SK-N-SH (cell line): ENCODE measurements around the gene AGAP2. TPM values are rescaled to one million over a fixed set of nuclear protein-coding genes. Genes with fewer than 3 reads are reported as not detected.

Experiments used
- CTCF ChIA-PET: fragments of 300-600, 350-600 bp; formaldehyde crosslinking; extraction: SDS; loops from one replicate; lab custom pipeline; 2021; lab: Yijun Ruan, JAX
- POLR2A ChIA-PET: fragments of 350-600 bp; sonication (Branson Sonifier 250); formaldehyde crosslinking; extraction: SDS; loops from one replicate; lab custom pipeline; 2020; ENCODE audit warnings: antibody characterized with exemption, inconsistent platforms; lab: Yijun Ruan, JAX
- DNase-seq: peaks from one replicate; pipeline ENCODE4 v3.0.0; 2012
- H2AFZ ChIP-seq: fragments of 200-600 bp; sonication (generic); 2 replicates; pipeline ENCODE4 v1.8.1; 2016; ENCODE audit warnings: antibody characterized with exemption, mild to moderate bottlenecking, low read depth
- H3F3A ChIP-seq: fragments of 200-600 bp; sonication (generic); replicated peaks from 2 replicates; pipeline ENCODE3; 2016; ENCODE audit warnings: antibody characterized with exemption, mild to moderate bottlenecking; ENCODE audit not compliant: insufficient read depth
- H3K27ac ChIP-seq, 2 experiments: fragments of 200-500 bp in 1 of 2; fragments of 200-600 bp in 1 of 2; sonication (Bioruptor generic) in 1 of 2; sonication (generic), shearing (Covaris generic) in 1 of 2; 2 replicates each; pipeline versions ENCODE4 v1.5.1 to v1.6.1; 2014 to 2016; ENCODE audit warnings: low read depth in 2 of 2, inconsistent platforms in 1 of 2, low read length in 1 of 2, mild to moderate bottlenecking in 1 of 2, mixed read lengths in 1 of 2
- H3K27me3 ChIP-seq: fragments of 200-600 bp; sonication (generic), shearing (Covaris generic); 2 replicates; pipeline ENCODE4 v1.6.1; 2016; ENCODE audit warnings: mixed run types; ENCODE audit not compliant: insufficient read depth
- H3K36me3 ChIP-seq, 2 experiments: fragments of 200-500 bp in 1 of 2; fragments of 200-600 bp in 1 of 2; sonication (Bioruptor generic) in 1 of 2; sonication (generic) in 1 of 2; replicated peaks in 1 of 2; 2 replicates each; pipeline versions ENCODE3 to v1.5.1; 2014 to 2016; ENCODE audit warnings: low read length in 1 of 2, mild to moderate bottlenecking in 1 of 2; ENCODE audit not compliant: insufficient read depth in 2 of 2, control insufficient read depth in 1 of 2
- H3K4me1 ChIP-seq, 2 experiments: fragments of 200-500 bp in 1 of 2; fragments of 200-600 bp in 1 of 2; sonication (Bioruptor generic) in 1 of 2; sonication (generic), shearing (Covaris generic) in 1 of 2; 2 replicates each; pipeline versions ENCODE4 v1.5.1 to v1.6.1; 2014 to 2016; ENCODE audit warnings: low read depth in 1 of 2, low read length in 1 of 2, mixed run types in 1 of 2; ENCODE audit not compliant: insufficient read depth in 2 of 2, control insufficient read depth in 1 of 2
- H3K4me2 ChIP-seq: fragments of 200-600 bp; sonication (generic), shearing (Covaris generic); 2 replicates; pipeline ENCODE4 v1.6.1; 2017; ENCODE audit warnings: mixed run types
- H3K4me3 ChIP-seq, 2 experiments: fragments of 200-500 bp in 1 of 2; fragments of 200-600 bp in 1 of 2; sonication (Bioruptor generic) in 1 of 2; sonication (generic), shearing (Covaris generic) in 1 of 2; 2 replicates each; pipeline versions ENCODE4 v1.5.1 to v1.8.1; 2014 to 2016; ENCODE audit warnings: low read depth in 2 of 2, inconsistent platforms in 1 of 2, low read length in 1 of 2, mild to moderate bottlenecking in 1 of 2, mixed read lengths in 1 of 2, moderate library complexity in 1 of 2
- H3K79me2 ChIP-seq: fragments of 200-600 bp; sonication (generic); 2 replicates; pipeline ENCODE4 v1.8.1; 2017; ENCODE audit warnings: mild to moderate bottlenecking; ENCODE audit not compliant: insufficient read depth
- H3K9ac ChIP-seq: fragments of 200-600 bp; sonication (generic); 2 replicates; pipeline ENCODE4 v1.6.1; 2017; ENCODE audit warnings: mixed run types
- H3K9me2 ChIP-seq: fragments of 200-600 bp; sonication (generic); 2 replicates; pipeline ENCODE4 v1.6.1; 2017; ENCODE audit warnings: mixed run types
- H3K9me3 ChIP-seq: fragments of 200-600 bp; sonication (generic); 2 replicates; pipeline ENCODE4 v1.6.1; 2017; ENCODE audit warnings: mixed run types, mild to moderate bottlenecking, moderate library complexity
- H4K20me1 ChIP-seq: fragments of 200-600 bp; sonication (generic); 2 replicates; pipeline ENCODE4 v1.6.1; 2017; ENCODE audit warnings: mild to moderate bottlenecking, mixed run types; ENCODE audit not compliant: insufficient read depth
- CHD2 ChIP-seq: fragments of 150-350 bp; IDR thresholded peaks from 2 replicates; pipeline ENCODE4 v1.6.1; 2018; ENCODE audit warnings: low read length; ENCODE audit not compliant: partially characterized antibody
- EP300 ChIP-seq, 2 experiments: IDR thresholded peaks; 2 replicates each; pipeline versions ENCODE4 v1.4.0 to v1.6.1; 2012; ENCODE audit warnings: borderline replicate concordance in 1 of 2, low read depth in 1 of 2, low read length in 1 of 2
- EZH2phosphoT487 ChIP-seq: fragments of 200-600 bp; sonication (generic); IDR thresholded peaks from 2 replicates; pipeline ENCODE4 v1.6.1; 2017; ENCODE audit warnings: low read depth, mixed run types, mild to moderate bottlenecking, antibody characterized with exemption, moderate library complexity, borderline replicate concordance
- FOXM1 ChIP-seq: IDR thresholded peaks from 2 replicates; pipeline ENCODE4 v1.4.0; 2012; ENCODE audit warnings: low read depth, mild to moderate bottlenecking
- GATA2 ChIP-seq: sonication (generic); formaldehyde crosslinking; IDR thresholded peaks from 2 replicates; pipeline ENCODE4 v1.5.0; 2020; ENCODE audit warnings: mild to moderate bottlenecking, missing genetic modification reagents
- MEF2A ChIP-seq: IDR thresholded peaks from 2 replicates; pipeline ENCODE4 v1.4.0; 2012; ENCODE audit warnings: low read depth, borderline replicate concordance
- NFIC ChIP-seq: IDR thresholded peaks from 2 replicates; pipeline ENCODE4 v1.4.0; 2012; ENCODE audit warnings: borderline replicate concordance
- NRF1 ChIP-seq: IDR thresholded peaks from 2 replicates; pipeline ENCODE4 v1.6.1; 2012; ENCODE audit warnings: low read depth, mild to moderate bottlenecking, low read length
- PBX3 ChIP-seq: IDR thresholded peaks from 2 replicates; pipeline ENCODE4; 2012
- POLR2AphosphoS5 ChIP-seq: IDR thresholded peaks from 2 replicates; pipeline ENCODE4 v1.6.1; 2012; ENCODE audit warnings: low read depth, low read length
- RCOR1 ChIP-seq: fragments of 150-350 bp; IDR thresholded peaks from 2 replicates; pipeline ENCODE4 v1.6.1; 2017; ENCODE audit warnings: antibody characterized with exemption, low read length
- REST ChIP-seq: IDR thresholded peaks from 2 replicates; pipeline ENCODE4 v1.6.1; 2012; ENCODE audit warnings: mild to moderate bottlenecking, low read depth, low read length, moderate library complexity
- SMC3 ChIP-seq: IDR thresholded peaks from 2 replicates; pipeline ENCODE4 v1.6.1; 2012; ENCODE audit warnings: low read depth, low read length, improper control_type of control experiment
- TAF1 ChIP-seq: IDR thresholded peaks from 2 replicates; pipeline ENCODE4 v1.6.1; 2012; ENCODE audit warnings: low read depth, mild to moderate bottlenecking, low read length, moderate library complexity, borderline replicate concordance
- TCF12 ChIP-seq: IDR thresholded peaks from 2 replicates; pipeline ENCODE4 v1.4.0; 2012
- USF1 ChIP-seq: IDR thresholded peaks from 2 replicates; pipeline ENCODE4 v1.4.0; 2012; ENCODE audit warnings: low read depth, borderline replicate concordance
- ZBTB33 ChIP-seq: IDR thresholded peaks from 2 replicates; pipeline ENCODE4 v1.4.0; 2012; ENCODE audit warnings: low read depth, borderline replicate concordance
- WGBS: methylation state at CpG from one replicate; pipeline ENCODE4 v1.1.6; 2017; ENCODE audit warnings: low lambda C conversion rate; 5-methylcytosine and 5-hydroxymethylcytosine counted together
- polyA plus RNA-seq, 3 experiments: library from polyadenylated mRNA; depleted of rRNA; stranded (reverse); fragments of >200 nt; gene quantifications; 2 replicates each; pipeline ENCODE4 v1.2.3, GENCODE V29; 2012

Gene AGAP2
- polyA plus RNA-seq, 1 of the 3 experiments (the other 2 are of a cell fraction) = 5.2 TPM

GRCh38 chr12:57724003-57724935 lies 14.3 kb downstream of the AGAP2 start:
- Histone ChIP-seq H3K4me2 (no peak overlapping the region), H3K36me3 (peaks cover 3 to 26% of the 10 kb centered on the region in 2 experiments), H3K9me2 (no peaks in the 10 kb centered on the region), H3K4me3 (no peak overlapping the region), H3K9me3 (no peaks in the 10 kb centered on the region), H3K27me3 (no peaks in the 10 kb centered on the region), H3F3A (peaks cover 18% of the 10 kb centered on the region), H3K9ac (no peak overlapping the region), H3K79me2 (no peaks in the 10 kb centered on the region), H3K4me1 (peaks cover 0 to 8% of the 10 kb centered on the region in 2 experiments; a peak in 1 of 4 replicates), H3K27ac (no peak overlapping the region), H2AFZ (no peak overlapping the region), H4K20me1 (no peaks in the 10 kb centered on the region)
- no peak for TF ChIP-seq RCOR1
- no peak for TF ChIP-seq NFIC
- TF ChIP-seq GATA2 = no peak
- no peak for TF ChIP-seq EZH2phosphoT487
- TF ChIP-seq MEF2A = no peak
- no peak for TF ChIP-seq POLR2AphosphoS5
- TF ChIP-seq TCF12 = no peak
- no peak for TF ChIP-seq CHD2
- TF ChIP-seq PBX3 = no peak
- no peak for TF ChIP-seq EP300 (IDR thresholded peaks at IDR 0.05; ENCODE audit: borderline replicate concordance in 1 of 2, low read depth in 1 of 2, low read length in 1 of 2)
- no peak for TF ChIP-seq REST
- TF ChIP-seq NRF1 = no peak
- TF ChIP-seq USF1 = no peak
- no peak for TF ChIP-seq TAF1
- TF ChIP-seq SMC3 = no peak
- no peak for TF ChIP-seq FOXM1
- TF ChIP-seq ZBTB33 = no peak
- CTCF ChIA-PET = interaction anchor here (0.6 to 9.4 kb wide), 7 partner anchors 8 to 141 kb away, joined by 3 to 133 read pairs (median 5); partner anchors contain the start of genes AGAP2 and B4GALNT1
- POLR2A ChIA-PET = interaction anchor here (0.6 to 3.6 kb wide), 2 partner anchors 12 to 69 kb away, joined by 3 to 21 read pairs; no protein-coding TSS in a partner anchor
- WGBS = 89% methylated on average over 11 of the region's 12 CpGs
- no peak for DNase-seq
